PFSK-1 (cell line): ENCODE results near the gene DGUOK.

Experiments
- POLR2AphosphoS5 ChIP-seq: IDR thresholded peaks from 2 replicates; pipeline ENCODE4 v1.6.1; 2012; ENCODE audit warnings: low read depth, mild to moderate bottlenecking, control low read depth, low read length, moderate library complexity
- SIN3A ChIP-seq: IDR thresholded peaks from 2 replicates; pipeline ENCODE4 v1.6.1; 2012; ENCODE audit warnings: mild to moderate bottlenecking, low read length, moderate library complexity, borderline replicate concordance; ENCODE audit not compliant: insufficient read depth
- TF ChIP-seq, protein P1 (sequence below), 2 experiments: IDR thresholded peaks; 2 replicates each; pipeline versions ENCODE4 v1.6.1 to v1.8.0; 2011 to 2012; ENCODE audit warnings: low read depth in 2 of 2, low read length in 2 of 2, control low read depth in 1 of 2, inconsistent platforms in 1 of 2, mild to moderate bottlenecking in 1 of 2, moderate library complexity in 1 of 2; ENCODE audit not compliant: insufficient read depth in 1 of 2

DNA sequence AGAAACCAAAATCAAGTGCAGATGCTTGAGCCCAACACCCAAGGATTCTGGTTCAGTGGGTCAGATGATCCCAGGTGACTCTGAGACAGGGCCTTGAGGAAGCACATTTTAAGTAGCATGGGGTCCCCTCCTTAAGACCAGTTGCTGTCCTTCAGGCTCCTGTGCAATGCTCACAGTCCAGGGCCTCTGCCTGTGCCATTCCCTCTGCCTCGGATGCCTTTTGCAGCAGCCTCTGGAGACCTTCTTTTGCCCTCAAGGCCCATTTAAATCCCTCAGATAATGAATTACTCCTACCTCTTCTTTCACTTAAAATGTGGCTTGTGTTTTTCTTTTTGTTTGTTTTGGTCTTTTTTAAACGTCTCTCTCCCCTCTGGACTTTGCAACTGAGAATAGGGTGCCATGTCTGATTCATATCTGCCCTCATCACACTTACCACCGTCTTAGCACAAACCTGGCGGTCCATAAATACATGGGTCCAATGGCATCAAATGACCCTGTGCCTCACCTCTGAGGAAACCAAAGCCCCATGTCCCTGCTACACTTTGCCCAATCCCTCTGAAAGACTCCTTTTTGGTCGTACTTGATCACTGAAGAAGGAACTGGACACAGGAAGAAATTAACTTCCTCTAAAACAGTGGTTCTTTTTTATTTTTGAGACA is 19.7 kb upstream of the DGUOK start:
- TF ChIP-seq POLR2AphosphoS5 (no peak), SIN3A (no peak)
- TF ChIP-seq, protein P1, sequence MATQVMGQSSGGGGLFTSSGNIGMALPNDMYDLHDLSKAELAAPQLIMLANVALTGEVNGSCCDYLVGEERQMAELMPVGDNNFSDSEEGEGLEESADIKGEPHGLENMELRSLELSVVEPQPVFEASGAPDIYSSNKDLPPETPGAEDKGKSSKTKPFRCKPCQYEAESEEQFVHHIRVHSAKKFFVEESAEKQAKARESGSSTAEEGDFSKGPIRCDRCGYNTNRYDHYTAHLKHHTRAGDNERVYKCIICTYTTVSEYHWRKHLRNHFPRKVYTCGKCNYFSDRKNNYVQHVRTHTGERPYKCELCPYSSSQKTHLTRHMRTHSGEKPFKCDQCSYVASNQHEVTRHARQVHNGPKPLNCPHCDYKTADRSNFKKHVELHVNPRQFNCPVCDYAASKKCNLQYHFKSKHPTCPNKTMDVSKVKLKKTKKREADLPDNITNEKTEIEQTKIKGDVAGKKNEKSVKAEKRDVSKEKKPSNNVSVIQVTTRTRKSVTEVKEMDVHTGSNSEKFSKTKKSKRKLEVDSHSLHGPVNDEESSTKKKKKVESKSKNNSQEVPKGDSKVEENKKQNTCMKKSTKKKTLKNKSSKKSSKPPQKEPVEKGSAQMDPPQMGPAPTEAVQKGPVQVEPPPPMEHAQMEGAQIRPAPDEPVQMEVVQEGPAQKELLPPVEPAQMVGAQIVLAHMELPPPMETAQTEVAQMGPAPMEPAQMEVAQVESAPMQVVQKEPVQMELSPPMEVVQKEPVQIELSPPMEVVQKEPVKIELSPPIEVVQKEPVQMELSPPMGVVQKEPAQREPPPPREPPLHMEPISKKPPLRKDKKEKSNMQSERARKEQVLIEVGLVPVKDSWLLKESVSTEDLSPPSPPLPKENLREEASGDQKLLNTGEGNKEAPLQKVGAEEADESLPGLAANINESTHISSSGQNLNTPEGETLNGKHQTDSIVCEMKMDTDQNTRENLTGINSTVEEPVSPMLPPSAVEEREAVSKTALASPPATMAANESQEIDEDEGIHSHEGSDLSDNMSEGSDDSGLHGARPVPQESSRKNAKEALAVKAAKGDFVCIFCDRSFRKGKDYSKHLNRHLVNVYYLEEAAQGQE (IDR thresholded peaks at IDR 0.05; ENCODE audit: insufficient read depth in 1 of 2, low read depth in 2 of 2, low read length in 2 of 2): no peak
